Subcutaneous adipose tissue (tissue), 4 donors: ENCODE measurements around the gene NRXN3. TPM values are rescaled to one million over a fixed set of nuclear protein-coding genes. Genes with fewer than 3 reads are reported as not detected.

Experiments used
- total RNA-seq, 4 donors: library from RNA; depleted of rRNA; stranded (reverse); fragments of >200 nt; gene quantifications; one replicate each; pipeline ENCODE4 v1.1.0, GENCODE V29; 2016
- TF ChIP-seq, protein P1 (sequence below): fragments of 450-650 bp; IDR thresholded peaks from one replicate; pipeline ENCODE4 v1.5.1; 2016; ENCODE audit warnings: low read depth, mild to moderate bottlenecking, control low read depth, antibody characterized with exemption, moderate library complexity

Gene NRXN3
- total RNA-seq, 4 donors from 2014 or later, result 0.57 to 2.4 (median 1.1) TPM; not detected in 1

- TF ChIP-seq, protein P1, sequence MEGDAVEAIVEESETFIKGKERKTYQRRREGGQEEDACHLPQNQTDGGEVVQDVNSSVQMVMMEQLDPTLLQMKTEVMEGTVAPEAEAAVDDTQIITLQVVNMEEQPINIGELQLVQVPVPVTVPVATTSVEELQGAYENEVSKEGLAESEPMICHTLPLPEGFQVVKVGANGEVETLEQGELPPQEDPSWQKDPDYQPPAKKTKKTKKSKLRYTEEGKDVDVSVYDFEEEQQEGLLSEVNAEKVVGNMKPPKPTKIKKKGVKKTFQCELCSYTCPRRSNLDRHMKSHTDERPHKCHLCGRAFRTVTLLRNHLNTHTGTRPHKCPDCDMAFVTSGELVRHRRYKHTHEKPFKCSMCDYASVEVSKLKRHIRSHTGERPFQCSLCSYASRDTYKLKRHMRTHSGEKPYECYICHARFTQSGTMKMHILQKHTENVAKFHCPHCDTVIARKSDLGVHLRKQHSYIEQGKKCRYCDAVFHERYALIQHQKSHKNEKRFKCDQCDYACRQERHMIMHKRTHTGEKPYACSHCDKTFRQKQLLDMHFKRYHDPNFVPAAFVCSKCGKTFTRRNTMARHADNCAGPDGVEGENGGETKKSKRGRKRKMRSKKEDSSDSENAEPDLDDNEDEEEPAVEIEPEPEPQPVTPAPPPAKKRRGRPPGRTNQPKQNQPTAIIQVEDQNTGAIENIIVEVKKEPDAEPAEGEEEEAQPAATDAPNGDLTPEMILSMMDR, result no peak
Observed at GRCh38 chr14:79090641-79091180, 920.5 kb downstream of the NRXN3 start.

GRCh38 chr14:79091381-79091963 is 921.3 kb downstream of the NRXN3 start:
- TF ChIP-seq, protein P1, result no peak

GRCh38 chr14:79093531-79093930 is 923.4 kb downstream of the NRXN3 start:
- TF ChIP-seq, protein P1, result no peak

- TF ChIP-seq, protein P1, result no peak
Observed at GRCh38 chr14:79094951-79095350, 924.8 kb downstream of the NRXN3 start.

DNA sequence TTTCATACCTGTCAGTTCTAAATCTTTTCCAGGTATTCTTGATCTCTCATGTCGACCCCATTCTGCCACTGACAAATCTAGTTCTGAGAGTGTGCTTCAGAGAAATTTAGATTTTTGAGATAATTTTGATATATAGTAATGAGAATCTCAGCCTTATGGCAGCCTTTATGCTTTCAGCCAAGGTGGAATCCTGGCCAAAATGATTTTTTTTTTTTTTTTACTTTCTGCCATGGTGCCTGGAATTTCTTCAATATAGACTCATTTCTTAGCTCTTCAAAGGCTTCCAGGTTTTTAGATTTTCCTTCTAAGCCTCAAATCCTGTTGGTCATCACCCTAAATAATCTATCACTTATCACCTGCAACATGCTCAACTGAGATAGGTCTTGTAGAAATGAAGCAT is 926.6 kb downstream of the NRXN3 start:
- TF ChIP-seq, protein P1, result no peak

DNA sequence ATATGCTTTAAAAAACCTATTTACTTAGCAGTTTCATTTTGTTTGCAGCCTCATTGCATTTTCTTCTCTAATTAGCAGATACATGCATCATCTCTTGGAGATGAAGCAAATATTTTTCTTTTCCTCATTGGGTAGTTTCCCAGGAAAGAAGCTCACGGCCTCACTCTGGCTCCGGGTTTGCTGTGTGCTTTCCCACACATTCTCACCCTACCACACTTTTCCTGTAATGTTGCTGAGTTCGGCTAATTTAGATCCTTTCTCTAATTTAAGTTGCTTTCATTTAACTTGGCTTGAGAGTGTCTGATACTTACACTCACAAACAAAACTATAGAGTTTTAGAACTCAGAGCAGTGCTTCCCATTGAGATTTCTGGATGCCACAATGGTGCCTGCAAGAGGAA is 928.2 kb downstream of the NRXN3 start:
- TF ChIP-seq, protein P1, result no peak

- TF ChIP-seq, protein P1, result no peak
Observed at GRCh38 chr14:79100578-79100977, 930.4 kb downstream of the NRXN3 start.
